PC-9 (cell line): ENCODE measurements around the gene FLOT1. TPM values are rescaled to one million over a fixed set of nuclear protein-coding genes. Genes with fewer than 3 reads are reported as not detected.

Experiments
- BruUV-seq: library from RNA; stranded (reverse); fragments of 400-500 nt; replicated peaks from 2 replicates; lab custom pipeline; 2021; lab: Mats Ljungman, UMichigan
- CTCF ChIA-PET: fragments of 300-600 bp; sonication (Branson Sonifier 250); formaldehyde crosslinking; loops from one replicate; lab custom pipeline; 2022; ENCODE audit warnings: antibody characterized with exemption; lab: Charles Lee
- POLR2A ChIA-PET: fragments of 300-600 bp; sonication (Branson Sonifier 250); formaldehyde crosslinking; loops from one replicate; lab custom pipeline; 2022; ENCODE audit warnings: antibody characterized with exemption; ENCODE audit not compliant: unreplicated experiment; lab: Charles Lee
- DNase-seq, 2 experiments: peaks; one replicate each; pipeline versions ENCODE4 v3.0.0 to v3.0.0-alpha.2; 2015 to 2022; ENCODE audit warnings: mixed read lengths in 1 of 2
- H2AFZ ChIP-seq: fragments of 200-600 bp; sonication (generic); 2 replicates; pipeline ENCODE4 v1.8.1; 2017; ENCODE audit warnings: antibody characterized with exemption
- H3F3A ChIP-seq: fragments of 200-600 bp; sonication (generic); 2 replicates; pipeline ENCODE4 v1.8.1; 2017; ENCODE audit warnings: antibody characterized with exemption, mild to moderate bottlenecking, low read depth; ENCODE audit not compliant: insufficient read depth
- H3K27ac ChIP-seq: fragments of 200-600 bp; sonication (generic); 2 replicates; pipeline ENCODE4 v1.6.1; 2016; ENCODE audit warnings: mixed run types
- H3K27me3 ChIP-seq: fragments of 200-600 bp; sonication (generic); 2 replicates; pipeline ENCODE4 v1.6.1; 2016; ENCODE audit warnings: low read depth, mixed run types; ENCODE audit not compliant: insufficient read depth
- H3K36me3 ChIP-seq: fragments of 200-600 bp; sonication (generic); 2 replicates; pipeline ENCODE4 v1.6.1; 2016; ENCODE audit warnings: low read depth, mixed run types
- H3K4me1 ChIP-seq: fragments of 200-600 bp; sonication (generic); replicated peaks from 2 replicates; pipeline ENCODE4 v1.6.1; 2016; ENCODE audit warnings: mixed run types; ENCODE audit not compliant: insufficient read depth
- H3K4me2 ChIP-seq: fragments of 200-600 bp; sonication (generic); 2 replicates; pipeline ENCODE4 v1.6.1; 2017; ENCODE audit warnings: mixed run types
- H3K4me3 ChIP-seq: fragments of 200-600 bp; sonication (generic); 2 replicates; pipeline ENCODE4 v1.6.1; 2016; ENCODE audit warnings: mixed run types
- H3K79me2 ChIP-seq: fragments of 200-600 bp; sonication (generic); 2 replicates; pipeline ENCODE4 v1.6.1; 2017; ENCODE audit warnings: low read depth, mixed run types
- H3K9me2 ChIP-seq: fragments of 200-600 bp; sonication (generic); 2 replicates; pipeline ENCODE4 v1.8.1; 2017; ENCODE audit warnings: mild to moderate bottlenecking; ENCODE audit not compliant: insufficient read depth
- H3K9me3 ChIP-seq: fragments of 200-600 bp; sonication (generic); 2 replicates; pipeline ENCODE4 v1.8.1; 2016; ENCODE audit warnings: low read depth; ENCODE audit not compliant: insufficient read depth
- H4K20me1 ChIP-seq: fragments of 200-600 bp; sonication (generic); 2 replicates; pipeline ENCODE4 v1.8.1; 2017; ENCODE audit not compliant: insufficient read depth
- EZH2 ChIP-seq: fragments of 200-600 bp; sonication (generic); IDR thresholded peaks from 2 replicates; pipeline ENCODE4 v1.8.0; 2017; ENCODE audit warnings: antibody characterized with exemption, low read depth
- intact Hi-C: fragments of 100-400 bp; cut with micrococcal nuclease; formaldehyde crosslinking; loops from one replicate; pipeline ENCODE4 v1.10.0; 2022; ENCODE audit not compliant: unreplicated experiment
- total RNA-seq: library from RNA; stranded (reverse); gene quantifications from 2 replicates; pipeline ENCODE4 v1.2.3, GENCODE V29; 2021
- TF ChIP-seq, protein P1 (sequence below): fragments of 200-600 bp; sonication (generic); conservative IDR thresholded peaks from 2 replicates; pipeline ENCODE4 v1.6.1; 2017; ENCODE audit warnings: mixed run types, antibody characterized with exemption, mild to moderate bottlenecking, moderate library complexity

FLOT1 gene
- total RNA-seq, 1 experiment from 2014 or later: 225 TPM

DNA sequence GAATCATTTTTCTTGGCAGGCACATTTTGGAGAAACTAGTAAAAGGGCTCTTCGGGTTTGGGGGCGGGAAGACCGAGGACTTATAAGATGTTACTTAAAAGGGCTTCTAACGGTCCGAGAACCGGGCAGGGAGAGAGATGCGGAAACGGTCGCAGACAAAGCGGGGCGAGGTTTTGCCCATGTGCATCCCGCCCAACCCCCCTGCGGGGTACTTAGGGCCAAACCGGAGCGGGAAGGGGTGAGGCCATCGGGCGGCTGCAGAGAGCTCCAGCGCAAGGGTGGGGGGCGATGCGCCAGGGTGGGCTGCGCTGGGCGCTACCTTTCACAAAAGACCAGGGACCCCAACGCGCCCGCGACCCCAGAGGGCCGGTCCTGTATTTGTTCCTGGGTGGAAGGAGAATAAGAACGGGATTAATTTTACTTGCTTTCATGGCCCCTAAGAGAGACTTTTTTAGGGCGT, 21.7 kb downstream of the FLOT1 start:
- TF ChIP-seq EZH2: no peak
- TF ChIP-seq, protein P1, sequence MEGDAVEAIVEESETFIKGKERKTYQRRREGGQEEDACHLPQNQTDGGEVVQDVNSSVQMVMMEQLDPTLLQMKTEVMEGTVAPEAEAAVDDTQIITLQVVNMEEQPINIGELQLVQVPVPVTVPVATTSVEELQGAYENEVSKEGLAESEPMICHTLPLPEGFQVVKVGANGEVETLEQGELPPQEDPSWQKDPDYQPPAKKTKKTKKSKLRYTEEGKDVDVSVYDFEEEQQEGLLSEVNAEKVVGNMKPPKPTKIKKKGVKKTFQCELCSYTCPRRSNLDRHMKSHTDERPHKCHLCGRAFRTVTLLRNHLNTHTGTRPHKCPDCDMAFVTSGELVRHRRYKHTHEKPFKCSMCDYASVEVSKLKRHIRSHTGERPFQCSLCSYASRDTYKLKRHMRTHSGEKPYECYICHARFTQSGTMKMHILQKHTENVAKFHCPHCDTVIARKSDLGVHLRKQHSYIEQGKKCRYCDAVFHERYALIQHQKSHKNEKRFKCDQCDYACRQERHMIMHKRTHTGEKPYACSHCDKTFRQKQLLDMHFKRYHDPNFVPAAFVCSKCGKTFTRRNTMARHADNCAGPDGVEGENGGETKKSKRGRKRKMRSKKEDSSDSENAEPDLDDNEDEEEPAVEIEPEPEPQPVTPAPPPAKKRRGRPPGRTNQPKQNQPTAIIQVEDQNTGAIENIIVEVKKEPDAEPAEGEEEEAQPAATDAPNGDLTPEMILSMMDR: no peak
- Histone ChIP-seq H4K20me1 (peaks cover 43% of the 10 kb centered on the region), H3K9me2 (no peaks in the 10 kb centered on the region), H3K9me3 (no peaks in the 10 kb centered on the region), H3K4me1 (peaks cover 39% of the 10 kb centered on the region), H3K4me2 (peak overlapping the region; percentile 84), H3K36me3 (peaks cover 22% of the 10 kb centered on the region), H3K27ac (peak overlapping the region; percentile 60), H2AFZ (0 out of 2 replicates have a peak overlapping the region, but pooled peaks have one; percentile 61), H3K4me3 (peak overlapping the region; percentile 85), H3K79me2 (peaks cover 62% of the 10 kb centered on the region), H3K27me3 (no peaks in the 10 kb centered on the region), H3F3A (peaks cover 51% of the 10 kb centered on the region)
- intact Hi-C loops: loop anchor here (1.0 to 5.0 kb wide), 4 partner anchors 22 to 373 kb away; partner anchors contain the start of genes FLOT1, GNL1 and RPP21
- BruUV-seq: TSS peak; percentile 27
- ChIA-PET CTCF (interaction anchor here (0.6 to 0.9 kb wide), 2 partner anchors 49 to 367 kb away, joined by 3 to 4 read pairs; no protein-coding TSS in a partner anchor), POLR2A (interaction anchor here (0.6 to 0.8 kb wide), 3 partner anchors 33 to 124 kb away, joined by 6 to 18 read pairs (median 8); no protein-coding TSS in a partner anchor)
- peak in 1 of 2 experiments; percentile 53 for DNase-seq

DNA sequence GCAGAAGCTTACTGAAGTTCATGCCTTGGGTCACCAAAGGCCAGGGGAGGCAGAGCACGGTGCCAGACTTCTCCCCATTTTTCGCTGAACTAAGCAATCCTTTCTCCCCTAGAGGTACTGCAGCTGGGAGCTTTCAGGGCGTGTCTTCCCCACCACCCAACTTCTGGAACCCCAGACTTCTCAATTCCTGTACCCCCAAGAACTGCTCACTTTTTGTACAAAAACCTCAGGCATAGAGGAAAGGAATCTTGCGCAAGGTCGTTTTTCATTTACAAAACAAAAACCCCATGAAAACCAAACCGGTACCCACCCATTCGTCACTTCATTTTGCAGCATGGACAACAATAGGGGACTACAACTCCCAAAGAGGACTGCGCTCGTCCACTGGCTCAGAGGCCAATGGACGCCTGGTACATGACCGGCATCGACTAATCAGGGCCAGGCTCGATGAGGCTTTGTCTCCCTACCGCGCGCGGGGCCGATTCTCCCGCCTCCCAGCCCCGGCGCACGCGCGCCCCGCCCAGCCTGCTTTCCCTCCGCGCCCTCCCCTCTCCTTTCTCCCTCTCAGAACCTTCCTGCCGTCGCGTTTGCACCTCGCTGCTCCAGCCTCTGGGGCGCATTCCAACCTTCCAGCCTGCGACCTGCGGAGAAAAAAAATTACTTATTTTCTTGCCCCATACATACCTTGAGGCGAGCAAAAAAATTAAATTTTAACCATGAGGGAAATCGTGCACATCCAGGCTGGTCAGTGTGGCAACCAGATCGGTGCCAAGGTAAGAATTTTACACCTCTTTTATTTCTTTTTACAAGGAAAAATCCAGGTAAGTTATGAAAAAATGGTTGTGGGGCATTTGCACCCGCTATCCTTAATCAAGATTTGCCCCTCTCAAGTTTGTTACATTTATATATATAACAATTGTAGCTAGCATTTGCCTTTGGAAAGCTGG, 22.4 kb downstream of the FLOT1 start, which contains the start of gene TUBB:
TUBB (plus strand) TSS at position 562 of the 947 bp plus-strand sequence; CDS start at position 717, 155 bp downstream.
- peaks cover 22% of the 10 kb centered on the region for H3K36me3 ChIP-seq
- peak within 1 kb of the TSS; percentile 61; the same call in 1 of the 2 replicates for H2AFZ ChIP-seq
- intact Hi-C loops: loop anchor here (1.0 to 5.0 kb wide), 4 partner anchors 23 to 373 kb away; partner anchors contain the start of genes FLOT1, GNL1 and RPP21

More for the DNA sequence above, 22.4 kb downstream of the FLOT1 start, which contains the start of gene TUBB:
- ChIA-PET CTCF (interaction anchor here (0.6 kb wide), 1 partner anchor 96 kb away, joined by 3 read pairs; no protein-coding TSS in a partner anchor), POLR2A (interaction anchor here (0.6 kb wide), 1 partner anchor 37 kb away, joined by 18 read pairs; no protein-coding TSS in a partner anchor)
- H3K27me3 ChIP-seq: no peaks in the 10 kb centered on the region
- DNase-seq: peak; percentile 94 to 97
- H3K9me3 ChIP-seq: no peaks in the 10 kb centered on the region
- peak within 1 kb of the TSS; percentile 60 for H3K27ac ChIP-seq
- H3F3A ChIP-seq: peaks cover 44% of the 10 kb centered on the region
- peak within 1 kb of the TSS; percentile 84 for H3K4me2 ChIP-seq
- no TSS peak for BruUV-seq
- H3K9me2 ChIP-seq: no peaks in the 10 kb centered on the region
- H3K4me3 ChIP-seq: peak within 1 kb of the TSS; percentile 85
- H3K79me2 ChIP-seq: peaks cover 62% of the 10 kb centered on the region
- H3K4me1 ChIP-seq: peaks cover 40% of the 10 kb centered on the region
- peaks cover 36% of the 10 kb centered on the region for H4K20me1 ChIP-seq
- no peak for TF ChIP-seq EZH2
- TF ChIP-seq, protein P1: peak; percentile 17; the same call in 1 of the 2 replicates
